ENCODE data around the gene METTL4. TPM values are rescaled to one million over a fixed set of nuclear protein-coding genes. Genes with fewer than 3 reads are reported as not detected.

Gene METTL4
- total RNA-seq = 10.6 and 13.8 TPM in 2 replicates

DNA sequence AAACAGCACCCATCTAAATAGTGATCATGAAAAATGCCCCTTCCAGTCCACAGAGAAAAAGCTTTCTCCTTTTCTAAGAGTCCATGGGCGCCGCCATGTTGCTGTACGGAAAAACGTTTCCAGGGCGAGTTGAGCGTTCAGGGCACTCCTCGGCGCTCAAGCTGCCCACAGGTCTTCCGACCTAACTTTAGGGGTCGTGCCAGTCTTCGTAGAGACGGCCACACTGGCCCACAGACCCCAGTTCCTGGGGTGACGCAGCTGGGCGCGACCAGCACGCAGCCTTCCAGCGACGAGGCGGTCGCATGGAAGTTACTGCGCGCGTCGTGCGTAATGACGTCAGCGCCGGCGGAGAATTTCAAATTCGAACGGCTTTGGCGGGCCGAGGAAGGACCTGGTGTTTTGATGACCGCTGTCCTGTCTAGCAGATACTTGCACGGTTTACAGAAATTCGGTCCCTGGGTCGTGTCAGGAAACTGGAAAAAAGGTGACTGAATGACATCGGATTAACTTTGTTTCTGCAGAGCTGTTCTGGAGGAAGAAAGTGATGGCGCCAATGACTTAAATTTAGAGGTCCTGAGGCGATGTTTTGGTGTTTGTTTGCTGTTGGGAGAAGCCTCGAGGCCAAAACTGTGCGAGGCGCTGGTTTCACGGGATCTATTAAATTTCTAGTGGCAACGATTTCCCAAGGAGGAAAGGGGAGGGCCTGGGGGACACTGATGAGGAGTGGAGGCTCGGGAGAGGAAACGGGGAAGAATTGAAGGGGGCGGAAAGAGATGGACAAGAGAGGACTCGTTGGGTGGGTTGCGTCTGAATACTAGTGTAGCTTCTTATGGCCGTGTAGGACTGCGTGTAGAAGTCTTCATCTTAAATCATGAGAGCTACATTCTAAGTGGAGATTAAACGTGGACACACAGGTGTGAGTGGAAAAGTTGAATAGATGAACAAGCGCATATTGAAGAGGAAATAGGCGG lies at the start of gene METTL4, which contains the start of gene NDC80:
METTL4 (minus strand) TSS at position 306 of the 971 bp plus-strand sequence. CDS start 4,289 bp downstream, outside the sequence.
NDC80 (plus strand) TSS at position 358 of the 971 bp plus-strand sequence. CDS start 1,429 bp downstream, outside the sequence.
- peak; percentile 72 for DNase-seq (ENCODE audit: low read depth)

- DNase-seq (ENCODE audit: low read depth) = peak; percentile 27
Measured at GRCh38 chr18:2618009-2618408, 46.7 kb upstream of the METTL4 start.

DNA sequence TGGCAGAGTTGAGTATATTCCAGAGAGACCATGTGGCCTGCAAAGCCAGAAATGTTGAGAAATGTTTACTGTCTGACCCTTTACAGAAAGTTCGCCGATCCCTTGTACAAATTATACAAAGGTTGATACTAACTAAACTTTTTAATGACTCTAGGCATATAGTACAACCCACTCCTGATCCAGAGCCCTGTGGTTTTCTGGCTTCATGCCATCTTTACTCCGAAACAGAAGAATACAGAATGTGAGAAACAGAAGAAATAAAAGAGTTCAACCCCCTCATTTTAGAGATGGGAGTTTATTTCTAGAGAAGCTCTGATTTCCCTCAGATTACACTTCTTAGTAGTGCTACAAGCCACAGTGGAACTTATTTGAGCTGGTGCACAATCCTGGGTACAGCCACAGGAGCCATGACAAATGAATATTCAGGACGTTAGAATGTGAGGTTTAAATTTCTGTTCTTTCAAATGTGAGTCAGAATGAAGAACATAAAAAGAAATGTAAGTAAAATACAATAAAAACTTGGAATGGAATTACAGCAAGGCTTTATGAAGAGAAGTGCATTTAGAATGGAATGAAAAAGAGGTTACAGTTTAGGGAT lies 46.2 kb upstream of the METTL4 start:
- DNase-seq (ENCODE audit: low read depth) = no peak

DNA sequence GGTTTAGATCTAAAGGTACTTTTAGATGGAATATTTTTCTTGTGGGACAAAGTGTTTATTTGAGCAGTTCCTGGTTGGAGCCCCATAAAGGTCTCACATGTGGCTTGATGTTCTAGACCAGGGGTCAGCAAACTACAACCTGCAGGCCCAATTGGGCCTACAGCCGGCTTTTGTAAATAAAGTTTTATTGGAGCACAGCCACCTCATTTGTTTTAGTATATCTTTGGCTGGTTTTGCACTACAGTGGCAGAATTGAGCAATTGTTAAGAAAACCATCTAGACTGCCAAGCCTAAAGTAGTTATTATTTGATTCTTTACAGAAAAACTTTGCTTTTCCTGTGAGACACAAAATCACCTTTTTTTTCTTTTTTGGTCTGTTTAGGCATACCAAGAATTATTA lies 41.7 kb upstream of the METTL4 start:
- DNase-seq (ENCODE audit: low read depth) = no peak

- no peak for DNase-seq (ENCODE audit: low read depth)
Measured at GRCh38 chr18:2610549-2610948, 39.2 kb upstream of the METTL4 start.

GRCh38 chr18:2609604-2610003 lies 38.3 kb upstream of the METTL4 start:
- no peak for DNase-seq (ENCODE audit: low read depth)

GRCh38 chr18:2606335-2606734 lies 35.0 kb upstream of the METTL4 start:
- DNase-seq (ENCODE audit: low read depth) = no peak

- no peak for DNase-seq (ENCODE audit: low read depth)
Measured at GRCh38 chr18:2602844-2603243, 31.5 kb upstream of the METTL4 start.

DNA sequence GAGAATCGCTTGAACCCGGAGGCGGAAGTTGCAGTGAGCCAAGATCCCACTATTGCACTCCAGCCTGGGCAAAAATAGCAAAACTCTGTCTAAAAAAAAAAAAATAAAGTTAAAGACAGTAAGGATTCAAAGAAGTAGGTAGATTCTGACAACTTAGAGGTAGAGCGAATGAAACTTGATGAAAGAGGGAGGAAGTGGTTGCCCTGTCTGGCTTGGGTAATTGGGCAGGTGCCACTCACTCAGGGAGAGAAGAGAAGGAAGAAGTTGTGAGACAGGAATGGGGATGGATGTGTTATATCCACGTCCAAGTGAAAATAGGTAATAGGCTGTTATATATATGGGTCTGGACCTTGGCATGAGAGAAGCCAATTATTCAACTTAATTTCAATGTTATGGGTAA lies 26.3 kb upstream of the METTL4 start:
- DNase-seq (ENCODE audit: low read depth) = no peak

DNA sequence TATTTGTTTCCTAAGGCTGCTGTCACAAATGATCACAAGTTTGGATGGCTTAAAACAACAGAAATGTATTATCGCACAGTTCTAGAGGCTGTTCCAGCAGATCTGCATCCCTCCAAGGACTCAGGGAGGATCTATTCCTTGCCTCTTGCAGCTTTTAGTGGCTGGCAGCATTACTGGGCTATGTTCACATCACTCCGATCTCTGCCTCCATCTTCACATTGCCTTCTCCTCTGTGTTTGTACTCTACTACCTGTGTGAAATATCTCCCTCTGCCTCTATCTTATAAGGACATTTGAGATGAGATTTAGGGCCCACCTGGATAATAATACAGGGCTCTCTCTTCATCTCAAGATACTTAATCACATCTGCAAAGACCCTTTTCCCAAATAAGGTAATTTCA lies 19.0 kb upstream of the METTL4 start:
- DNase-seq (ENCODE audit: low read depth) = no peak

DNA sequence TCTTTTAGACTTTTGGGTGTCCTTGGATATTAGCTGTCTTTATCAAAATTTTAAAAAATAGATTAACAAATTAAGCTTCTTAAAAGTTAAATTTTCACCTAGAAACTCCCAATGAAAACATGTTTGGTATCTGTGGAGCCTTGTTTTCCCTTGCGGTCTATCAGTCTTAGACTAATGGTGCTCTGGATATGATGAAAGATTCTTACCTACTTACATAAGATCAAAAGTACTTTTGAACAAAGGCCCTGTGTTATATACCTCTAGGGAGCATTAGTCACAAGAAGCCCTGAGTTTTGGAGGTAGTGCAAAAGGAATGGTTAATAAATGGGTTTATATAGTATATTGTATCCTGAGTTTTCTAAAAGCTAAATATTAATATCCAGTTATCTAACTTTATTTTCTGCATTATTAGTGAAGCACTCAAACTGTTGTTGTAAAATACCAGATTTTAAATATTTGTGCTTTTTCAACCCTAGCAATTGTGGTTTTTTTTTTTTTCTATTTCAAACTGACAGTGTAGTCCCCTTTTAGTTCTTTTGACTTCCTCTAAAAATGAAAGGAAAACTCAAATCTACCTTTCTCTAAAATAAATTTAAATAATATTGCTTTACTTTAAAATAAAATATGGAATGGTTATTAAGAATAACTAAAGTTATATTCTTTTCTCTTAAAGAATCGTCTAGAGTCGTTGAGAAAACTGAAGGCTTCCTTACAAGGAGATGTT lies 18.2 kb upstream of the METTL4 start:
- DNase-seq (ENCODE audit: low read depth) = peak; percentile 72

- no peak for DNase-seq (ENCODE audit: low read depth)
Measured at GRCh38 chr18:2588666-2589344, 17.5 kb upstream of the METTL4 start.

DNA sequence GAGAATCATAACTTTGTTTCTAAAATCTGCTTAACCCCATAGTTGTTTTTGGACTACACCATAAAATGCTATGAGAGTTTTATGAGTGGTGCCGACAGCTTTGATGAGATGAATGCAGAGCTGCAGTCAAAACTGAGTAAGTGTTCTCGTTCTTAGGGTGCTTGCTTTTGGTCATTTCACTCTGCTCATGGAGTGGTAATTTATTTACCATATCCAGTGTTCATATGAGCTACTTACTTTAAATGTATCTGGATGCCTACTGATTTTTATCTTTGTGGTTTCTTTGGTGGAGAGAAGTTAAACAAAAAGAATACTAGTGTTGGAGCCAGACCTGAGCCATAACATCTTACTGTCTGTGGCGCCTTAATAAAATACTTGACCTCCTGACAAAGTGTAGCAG lies 16.5 kb upstream of the METTL4 start:
- DNase-seq (ENCODE audit: low read depth) = no peak

DNA sequence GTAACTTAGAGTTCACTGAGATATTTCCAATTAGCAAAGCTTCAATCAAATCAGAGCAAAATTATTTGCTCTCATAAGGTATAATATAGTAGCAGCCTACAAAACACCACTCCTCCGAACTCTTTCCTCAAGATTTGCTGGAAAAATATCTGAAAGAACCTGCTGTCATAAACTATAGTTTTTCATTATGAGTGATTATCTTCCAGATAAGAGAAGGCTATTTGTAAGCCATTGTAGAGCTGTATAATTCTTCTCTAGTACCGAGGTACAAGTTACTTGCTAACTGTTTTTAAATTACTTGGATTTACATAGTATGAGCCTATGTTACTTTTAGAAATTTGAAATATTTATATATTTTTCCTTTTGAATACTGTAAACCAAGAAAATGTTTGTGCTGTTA lies 2.1 kb upstream of the METTL4 start:
- no peak for DNase-seq (ENCODE audit: low read depth)

- DNase-seq (ENCODE audit: low read depth) = no peak
Measured at GRCh38 chr18:2572892-2573291, 1.6 kb upstream of the METTL4 start.

DNA sequence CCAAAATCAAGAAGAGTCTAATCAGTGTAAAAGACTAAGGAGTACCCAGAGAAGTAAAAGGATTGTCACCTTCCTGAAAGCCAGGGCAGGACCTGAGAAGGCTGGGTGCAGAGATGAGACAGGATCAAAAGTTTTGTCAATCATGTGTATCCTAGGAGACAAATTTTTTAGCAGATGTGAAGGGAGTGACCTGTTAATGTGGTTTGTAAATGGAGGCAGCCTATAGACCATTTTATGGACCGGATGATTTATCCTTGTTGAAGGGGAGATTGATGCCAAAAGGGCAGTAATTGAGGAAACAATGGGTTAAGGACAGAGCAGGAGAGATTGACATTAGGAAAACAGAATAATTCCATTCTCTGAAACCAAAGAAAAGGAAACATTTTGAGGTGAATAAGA lies 865 bp upstream of the METTL4 start:
- no peak for DNase-seq (ENCODE audit: low read depth)

GRCh38 chr18:2570772-2571199 lies 519 bp downstream of the METTL4 start:
- peak; percentile 51 for DNase-seq (ENCODE audit: low read depth)

DNA sequence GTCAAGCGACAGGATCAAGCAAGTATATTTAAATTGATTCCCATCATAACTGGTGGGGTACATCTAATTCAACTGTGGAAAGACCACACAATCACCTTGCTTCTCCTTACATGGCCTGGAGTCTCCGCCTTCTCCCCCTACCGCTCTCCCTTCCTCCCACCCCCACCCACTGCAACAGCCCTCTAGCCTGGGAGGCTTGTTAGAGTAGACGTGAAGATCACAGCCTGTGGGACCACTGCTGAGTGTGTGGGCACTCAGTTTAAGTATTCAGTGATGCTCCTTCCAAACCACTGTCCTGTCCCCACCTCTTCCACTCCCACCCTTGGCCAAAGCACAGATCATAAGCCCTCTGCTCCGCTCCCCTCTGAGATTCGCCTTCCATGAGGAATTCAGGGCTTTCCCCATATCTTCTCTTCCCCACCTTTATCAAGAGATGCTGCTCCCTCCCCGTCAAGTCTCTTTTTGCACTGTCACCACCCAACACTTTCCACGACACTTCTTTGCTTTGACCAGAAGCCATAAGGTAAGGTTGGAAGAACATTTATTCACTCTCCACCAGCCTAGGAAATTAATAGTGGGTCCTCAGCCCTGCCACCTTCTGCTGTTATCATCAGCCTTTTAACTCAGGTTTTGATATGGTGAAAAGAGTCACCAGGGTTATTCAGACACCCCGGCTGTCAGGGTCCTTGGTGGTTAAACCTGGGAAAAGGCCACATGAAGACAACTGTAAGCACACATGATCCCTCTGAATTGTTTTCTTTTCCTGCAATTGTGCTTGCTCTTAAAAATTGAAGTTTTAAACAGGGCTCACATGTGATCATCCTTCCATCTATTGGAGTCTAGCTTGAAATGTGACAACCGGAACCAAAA lies 1.7 kb downstream of the METTL4 start:
- no peak for DNase-seq (ENCODE audit: low read depth)

DNA sequence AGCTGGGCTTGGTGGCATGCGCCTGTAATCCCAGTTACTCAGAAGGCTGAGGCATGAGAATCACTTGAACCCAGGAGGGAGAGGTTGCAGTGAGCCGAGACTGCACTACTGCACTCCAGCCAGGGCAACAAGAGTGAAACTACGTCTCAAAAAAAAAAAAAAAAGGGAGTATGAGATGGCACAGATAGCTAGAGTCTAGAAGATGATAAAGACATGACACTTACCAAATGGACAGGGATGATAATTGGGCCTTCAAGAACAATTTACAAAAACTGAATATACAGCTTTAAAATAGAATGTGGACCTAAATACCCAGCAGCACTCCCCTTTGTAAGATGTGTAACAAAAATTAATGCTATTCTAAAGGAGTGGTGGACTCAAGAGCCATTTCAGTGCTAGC lies 2.7 kb downstream of the METTL4 start:
- no peak for DNase-seq (ENCODE audit: low read depth)

GRCh38 chr18:2568129-2568528 lies 3.2 kb downstream of the METTL4 start:
- no peak for DNase-seq (ENCODE audit: low read depth)

DNA sequence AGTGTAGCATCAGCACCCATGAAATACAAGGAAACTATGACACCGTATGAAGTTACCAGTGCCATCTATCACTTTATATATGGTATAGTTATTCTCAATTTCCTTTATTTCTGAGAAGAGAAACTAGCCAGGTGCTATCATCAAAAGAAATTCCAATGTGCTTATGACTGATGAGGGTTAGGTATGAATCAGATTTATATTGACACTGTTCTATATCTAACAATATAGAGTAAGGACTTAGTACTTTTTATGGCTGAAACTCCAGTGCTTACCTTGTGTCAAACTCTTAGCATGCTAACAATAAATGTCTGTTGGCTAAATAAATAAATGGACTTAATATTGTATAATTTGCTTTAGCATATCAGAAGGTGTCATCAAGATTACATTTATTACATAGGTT lies 6.9 kb downstream of the METTL4 start:
- DNase-seq (ENCODE audit: low read depth) = no peak

All from renal cortical epithelial cell (primary cell).